Measurements from ENCODE around the gene COL6A3.

GRCh38 chr2:237345891-237346640 lies 67.9 kb downstream of the COL6A3 start:
- TF ChIP-seq CTCF (conservative IDR thresholded peaks at IDR 0.05) (no peak), EZH2 (IDR thresholded peaks at IDR 0.05; ENCODE audit: low read depth) (no peak)

All from PC-9 (cell line).